Measurements from ENCODE around the gene PDE1A.

The PDE1A gene

DNA sequence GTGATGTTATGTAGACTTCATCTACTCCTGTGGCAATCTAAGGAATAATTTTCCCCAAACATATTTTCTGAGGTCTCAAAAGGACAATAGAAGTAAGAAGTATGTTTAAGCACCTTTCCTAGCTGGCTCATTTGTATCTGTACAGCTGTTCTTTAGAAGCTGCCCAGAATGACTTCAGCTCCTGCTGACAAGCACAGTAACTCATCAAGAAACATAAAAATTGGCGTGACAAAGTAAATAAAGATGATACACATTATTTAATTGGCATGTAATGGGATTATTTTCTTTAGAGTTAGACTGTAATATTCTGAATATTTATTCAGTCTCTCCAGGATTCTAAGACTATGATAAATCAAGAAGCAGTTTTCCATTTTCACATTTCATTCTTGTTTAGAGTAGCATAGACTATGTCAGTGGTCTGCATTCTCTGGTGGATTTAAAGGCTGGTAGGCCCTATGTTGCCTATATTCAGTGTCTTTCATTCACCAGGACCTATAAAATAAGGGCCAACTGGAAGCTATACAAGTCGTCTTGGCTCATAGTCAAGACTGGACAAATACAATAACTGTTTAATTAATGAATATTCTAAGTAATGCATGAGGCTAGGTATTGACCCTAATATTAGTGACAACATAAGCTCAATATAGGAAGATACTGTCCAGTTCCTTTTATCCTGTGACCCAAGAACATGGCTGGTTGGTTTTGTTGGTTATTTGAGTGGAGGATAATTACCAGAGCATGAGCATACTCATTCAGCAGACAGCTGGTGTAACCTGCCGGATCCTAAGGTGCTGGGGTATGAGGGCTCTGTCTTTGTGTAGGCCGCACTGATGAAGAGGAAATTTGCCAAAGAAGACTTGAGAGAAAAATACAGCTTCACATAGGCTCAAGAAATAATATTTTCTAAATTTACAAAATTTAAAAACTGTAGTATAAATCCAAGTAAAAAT, 107.0 kb downstream of the PDE1A start:
- TF ChIP-seq, protein P1, sequence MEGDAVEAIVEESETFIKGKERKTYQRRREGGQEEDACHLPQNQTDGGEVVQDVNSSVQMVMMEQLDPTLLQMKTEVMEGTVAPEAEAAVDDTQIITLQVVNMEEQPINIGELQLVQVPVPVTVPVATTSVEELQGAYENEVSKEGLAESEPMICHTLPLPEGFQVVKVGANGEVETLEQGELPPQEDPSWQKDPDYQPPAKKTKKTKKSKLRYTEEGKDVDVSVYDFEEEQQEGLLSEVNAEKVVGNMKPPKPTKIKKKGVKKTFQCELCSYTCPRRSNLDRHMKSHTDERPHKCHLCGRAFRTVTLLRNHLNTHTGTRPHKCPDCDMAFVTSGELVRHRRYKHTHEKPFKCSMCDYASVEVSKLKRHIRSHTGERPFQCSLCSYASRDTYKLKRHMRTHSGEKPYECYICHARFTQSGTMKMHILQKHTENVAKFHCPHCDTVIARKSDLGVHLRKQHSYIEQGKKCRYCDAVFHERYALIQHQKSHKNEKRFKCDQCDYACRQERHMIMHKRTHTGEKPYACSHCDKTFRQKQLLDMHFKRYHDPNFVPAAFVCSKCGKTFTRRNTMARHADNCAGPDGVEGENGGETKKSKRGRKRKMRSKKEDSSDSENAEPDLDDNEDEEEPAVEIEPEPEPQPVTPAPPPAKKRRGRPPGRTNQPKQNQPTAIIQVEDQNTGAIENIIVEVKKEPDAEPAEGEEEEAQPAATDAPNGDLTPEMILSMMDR (conservative IDR thresholded peaks at IDR 0.05; ENCODE audit: low read depth, low read length), result no peak
- peak; percentile 41 for DNase-seq (ENCODE audit: low read depth)
- no peak overlapping the region for H3K4me3 ChIP-seq (ENCODE audit: low read depth, low read length)

DNA sequence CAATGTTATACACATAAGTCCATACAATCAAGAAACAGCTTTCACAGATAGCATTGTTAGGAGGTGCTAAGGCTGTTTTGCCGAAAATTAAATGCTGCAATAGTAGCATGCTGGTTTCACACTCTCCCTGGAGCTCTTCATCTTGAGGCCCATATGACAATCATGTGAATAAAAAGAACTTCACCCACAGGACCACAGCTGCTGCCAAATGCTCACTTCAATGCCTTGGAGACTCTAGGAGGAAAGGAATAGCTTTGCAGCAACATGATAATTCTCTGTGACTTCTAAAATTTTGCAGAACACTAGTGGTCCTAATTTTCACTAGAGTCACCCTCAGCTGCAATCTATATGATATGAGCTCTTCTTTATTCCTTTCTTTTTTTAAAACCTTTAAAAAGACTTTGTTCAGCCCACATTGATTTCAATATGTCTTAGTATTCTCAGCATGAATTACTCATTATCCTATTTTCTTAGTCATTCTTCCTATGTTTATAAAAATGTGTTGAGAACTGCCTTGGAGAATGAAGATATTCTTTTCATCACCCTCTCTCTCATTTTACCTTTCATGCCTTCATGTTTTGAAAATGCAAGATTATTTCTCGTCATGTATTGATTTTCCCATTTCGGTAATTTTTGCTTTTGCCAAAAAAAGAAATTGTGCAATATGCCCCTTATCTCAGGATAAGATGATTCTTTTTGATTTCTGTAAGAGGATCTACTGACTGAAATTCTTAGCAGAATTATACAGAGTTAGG, 108.2 kb downstream of the PDE1A start:
- TF ChIP-seq, protein P1 (conservative IDR thresholded peaks at IDR 0.05; ENCODE audit: low read depth, low read length), result no peak

DNA sequence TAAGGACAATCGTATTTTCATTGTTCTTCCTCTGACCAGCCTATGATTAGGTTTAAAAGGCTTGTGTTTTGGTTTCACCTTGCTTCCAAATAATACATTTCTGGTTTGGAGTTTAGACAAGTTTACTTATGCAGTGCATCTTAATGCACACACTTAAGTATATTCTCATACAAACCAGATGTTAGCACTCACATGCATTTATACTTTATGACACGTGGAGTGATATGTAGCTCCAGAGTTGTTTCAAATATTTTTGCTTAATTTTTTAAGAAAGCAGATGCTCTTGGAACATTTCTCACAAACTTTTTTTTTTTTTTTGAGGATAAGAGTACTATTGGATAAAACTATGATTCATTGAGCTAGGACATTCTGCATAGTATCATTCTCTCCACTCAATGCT, 109.9 kb downstream of the PDE1A start:
- no peak for DNase-seq (ENCODE audit: low read depth)
- no peak overlapping the region for H3K4me3 ChIP-seq (ENCODE audit: low read depth, low read length)
- TF ChIP-seq, protein P1 (conservative IDR thresholded peaks at IDR 0.05; ENCODE audit: low read depth, low read length), result no peak

More for the DNA sequence above, 108.2 kb downstream of the PDE1A start:
- H3K4me3 ChIP-seq (ENCODE audit: low read depth, low read length), result no peak overlapping the region
- peak; percentile 50 for DNase-seq (ENCODE audit: low read depth)

DNA sequence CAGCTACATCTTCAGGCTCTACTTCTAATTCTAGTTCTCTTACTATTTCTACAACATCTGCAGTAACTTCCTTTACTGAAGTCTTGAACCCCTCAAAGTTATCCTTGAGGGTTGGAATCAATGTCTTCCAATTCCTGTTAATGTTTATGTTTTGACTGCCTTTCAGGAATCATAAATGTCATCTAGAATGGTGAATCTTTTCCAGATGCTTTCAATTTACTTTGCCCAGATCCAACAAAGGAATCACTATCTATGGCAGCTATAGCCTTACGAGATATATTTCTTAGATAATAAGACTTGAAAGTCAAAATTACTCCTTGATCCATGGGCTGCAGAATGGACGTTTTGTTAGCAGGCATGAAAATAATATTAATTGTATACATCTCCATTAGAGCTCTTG, 123.9 kb downstream of the PDE1A start:
- DNase-seq (ENCODE audit: low read depth), result no peak
- TF ChIP-seq, protein P1 (conservative IDR thresholded peaks at IDR 0.05; ENCODE audit: low read depth, low read length), result no peak
- no peak overlapping the region for H3K4me3 ChIP-seq (ENCODE audit: low read depth, low read length)

DNA sequence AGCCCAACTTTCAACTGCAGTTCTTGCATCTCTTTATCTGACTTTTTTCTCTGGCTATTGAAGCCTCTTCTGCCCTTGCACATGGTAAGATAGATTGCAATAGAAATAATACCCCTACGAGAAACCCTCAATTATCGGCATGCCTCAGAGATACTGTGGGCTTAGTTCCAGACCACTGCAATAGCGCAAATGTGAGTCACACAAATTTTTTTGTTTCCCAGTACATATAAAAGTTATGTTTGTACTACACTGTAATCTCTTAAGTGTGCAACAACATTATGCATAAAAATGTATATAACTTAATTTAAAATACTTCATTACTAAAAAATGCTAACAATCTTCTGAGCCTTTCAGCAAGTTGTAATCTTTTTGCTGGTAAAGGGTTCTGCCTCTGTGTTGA, 124.7 kb downstream of the PDE1A start:
- DNase-seq (ENCODE audit: low read depth), result peak; percentile 87
- TF ChIP-seq, protein P1 (conservative IDR thresholded peaks at IDR 0.05; ENCODE audit: low read depth, low read length), result no peak
- H3K4me3 ChIP-seq (ENCODE audit: low read depth, low read length), result no peak overlapping the region

DNA sequence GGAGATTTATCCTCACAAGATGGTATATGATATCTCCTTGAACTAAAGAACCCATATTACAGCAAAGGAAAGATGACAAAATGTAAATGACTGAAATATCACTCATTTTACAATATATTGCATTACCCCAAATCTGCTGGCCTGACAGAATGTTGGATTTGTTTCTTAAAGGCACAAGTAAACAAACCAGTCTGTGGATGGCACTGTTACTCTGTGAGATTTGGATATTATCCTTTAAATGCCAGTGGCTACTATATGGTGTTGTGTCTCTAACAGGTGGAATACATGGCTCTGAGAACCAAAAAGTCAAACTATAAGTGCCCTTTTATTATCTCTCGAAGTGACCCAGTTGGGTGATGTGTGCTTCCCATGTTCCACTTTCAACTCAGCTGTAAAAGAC, 125.7 kb downstream of the PDE1A start:
- no peak overlapping the region for H3K4me3 ChIP-seq (ENCODE audit: low read depth, low read length)
- TF ChIP-seq, protein P1 (conservative IDR thresholded peaks at IDR 0.05; ENCODE audit: low read depth, low read length), result peak; percentile 23
- peak; percentile 66 for DNase-seq (ENCODE audit: low read depth)
